HUES6 (cell line): ENCODE data around the gene KIF3A.

Source experiments
- H3K27ac ChIP-seq: 2 replicates; pipeline ENCODE4 v1.7.0; 2013; ENCODE audit warnings: low read depth, mild to moderate bottlenecking, low read length, inconsistent platforms
- H3K27me3 ChIP-seq: 2 replicates; pipeline ENCODE4 v1.6.1; 2013; ENCODE audit warnings: low read length; ENCODE audit not compliant: control insufficient read depth, insufficient read depth
- H3K36me3 ChIP-seq: 2 replicates; pipeline ENCODE4 v1.6.1; 2013; ENCODE audit warnings: low read length; ENCODE audit not compliant: control insufficient read depth, insufficient read depth
- H3K4me1 ChIP-seq: 2 replicates; pipeline ENCODE4 v1.6.1; 2013; ENCODE audit warnings: low read length; ENCODE audit not compliant: control insufficient read depth, insufficient read depth
- H3K4me3 ChIP-seq: 2 replicates; pipeline ENCODE4 v1.5.1; 2013; ENCODE audit warnings: low read depth, low read length
- H3K9ac ChIP-seq: one replicate; pipeline ENCODE4 v1.6.1; 2013; ENCODE audit warnings: mild to moderate bottlenecking, low read length
- H3K9me3 ChIP-seq: 2 replicates; pipeline ENCODE4 v1.6.1; 2013; ENCODE audit warnings: low read depth, low read length; ENCODE audit not compliant: control insufficient read depth, insufficient read depth

KIF3A gene

GRCh38 chr5:132742158-132742557 is 4.8 kb upstream of the KIF3A start:
- Histone ChIP-seq H3K36me3 (no peaks in the 10 kb centered on the region), H3K27me3 (peaks cover 36% of the 10 kb centered on the region)

DNA sequence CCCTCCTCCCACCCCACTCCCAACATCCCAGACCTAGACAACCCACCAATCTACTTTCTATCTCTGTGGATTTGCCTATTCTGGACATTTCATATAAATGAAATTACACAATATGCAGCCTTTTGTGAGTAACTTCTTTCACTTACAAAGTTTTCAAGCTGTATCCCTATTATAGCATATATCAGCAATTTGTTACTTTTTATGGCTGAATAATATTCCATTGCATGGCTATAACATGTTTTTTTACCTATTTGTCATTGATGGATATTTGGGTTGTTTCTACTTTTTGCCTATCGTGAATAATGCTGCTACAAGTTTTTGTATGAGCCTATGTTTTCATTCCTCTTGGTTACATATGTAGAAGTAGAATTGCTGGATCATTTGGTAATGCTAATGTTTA is 1.9 kb upstream of the KIF3A start:
- H3K4me1 ChIP-seq, result peaks cover 6% of the 10 kb centered on the region; the same call in 1 of the 2 replicates
- no peak overlapping the region for H3K27ac ChIP-seq
- no peaks in the 10 kb centered on the region for H3K9me3 ChIP-seq
- H3K27me3 ChIP-seq, result peaks cover 12% of the 10 kb centered on the region
- H3K4me3 ChIP-seq, result no peak overlapping the region
- no peak overlapping the region for H3K9ac ChIP-seq
- no peaks in the 10 kb centered on the region for H3K36me3 ChIP-seq

More at GRCh38 chr5:132742158-132742557, 4.8 kb upstream of the KIF3A start:
- no peaks in the 10 kb centered on the region for H3K4me1 ChIP-seq
- no peak overlapping the region for H3K27ac ChIP-seq
- H3K9me3 ChIP-seq, result no peaks in the 10 kb centered on the region
- no peak overlapping the region for H3K9ac ChIP-seq
- H3K4me3 ChIP-seq, result no peak overlapping the region

- H3K27me3 ChIP-seq, result peaks cover 12% of the 10 kb centered on the region
- H3K4me3 ChIP-seq, result peak overlapping the region; percentile 86
- H3K36me3 ChIP-seq, result peaks cover 4% of the 10 kb centered on the region; the same call in 1 of the 2 replicates
- H3K9ac ChIP-seq, result no peak overlapping the region
- no peaks in the 10 kb centered on the region for H3K9me3 ChIP-seq
- H3K27ac ChIP-seq, result no peak overlapping the region
- H3K4me1 ChIP-seq, result peaks cover 6% of the 10 kb centered on the region; the same call in 1 of the 2 replicates
Measured at GRCh38 chr5:132737982-132738681, 786 bp upstream of the KIF3A start.

DNA sequence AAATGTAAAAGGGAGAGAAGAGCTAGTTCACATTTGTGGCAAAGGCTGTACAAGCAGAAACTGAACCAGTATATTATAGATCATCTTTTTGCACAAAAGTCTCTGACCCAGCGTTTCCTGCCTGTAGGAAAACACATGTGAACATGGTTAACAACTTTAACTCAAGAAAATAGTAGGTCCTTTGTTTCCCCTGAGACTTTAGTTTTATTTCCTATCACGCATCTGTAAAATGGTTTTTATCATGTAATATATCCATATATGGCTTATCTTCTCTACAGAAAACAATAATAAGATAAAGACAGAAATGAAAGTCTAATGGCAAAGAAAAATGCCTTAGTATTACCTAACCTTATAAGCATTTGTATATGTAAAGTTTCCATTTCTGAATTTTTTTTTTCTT is 2.7 kb downstream of the KIF3A start:
- Histone ChIP-seq H3K9me3 (no peaks in the 10 kb centered on the region), H3K36me3 (peaks cover 4% of the 10 kb centered on the region; the same call in 1 of the 2 replicates), H3K4me1 (peaks cover 6% of the 10 kb centered on the region; the same call in 1 of the 2 replicates), H3K9ac (no peak overlapping the region), H3K27me3 (peaks cover 5% of the 10 kb centered on the region; the same call in 1 of the 2 replicates), H3K27ac (no peak overlapping the region), H3K4me3 (no peak overlapping the region)

- Histone ChIP-seq H3K4me3 (no peak overlapping the region), H3K9me3 (no peaks in the 10 kb centered on the region), H3K4me1 (peaks cover 6% of the 10 kb centered on the region; the same call in 1 of the 2 replicates), H3K36me3 (peaks cover 4% of the 10 kb centered on the region; the same call in 1 of the 2 replicates), H3K27me3 (peaks cover 5% of the 10 kb centered on the region; the same call in 1 of the 2 replicates), H3K9ac (no peak overlapping the region), H3K27ac (no peak overlapping the region)
Measured at GRCh38 chr5:132733499-132734148, 3.7 kb downstream of the KIF3A start.

GRCh38 chr5:132729896-132730295 is 7.5 kb downstream of the KIF3A start:
- Histone ChIP-seq H3K4me1 (no peaks in the 10 kb centered on the region), H3K9me3 (no peaks in the 10 kb centered on the region), H3K4me3 (no peak overlapping the region), H3K27me3 (no peaks in the 10 kb centered on the region), H3K27ac (no peak overlapping the region), H3K36me3 (peaks cover 4% of the 10 kb centered on the region; the same call in 1 of the 2 replicates), H3K9ac (no peak overlapping the region)

DNA sequence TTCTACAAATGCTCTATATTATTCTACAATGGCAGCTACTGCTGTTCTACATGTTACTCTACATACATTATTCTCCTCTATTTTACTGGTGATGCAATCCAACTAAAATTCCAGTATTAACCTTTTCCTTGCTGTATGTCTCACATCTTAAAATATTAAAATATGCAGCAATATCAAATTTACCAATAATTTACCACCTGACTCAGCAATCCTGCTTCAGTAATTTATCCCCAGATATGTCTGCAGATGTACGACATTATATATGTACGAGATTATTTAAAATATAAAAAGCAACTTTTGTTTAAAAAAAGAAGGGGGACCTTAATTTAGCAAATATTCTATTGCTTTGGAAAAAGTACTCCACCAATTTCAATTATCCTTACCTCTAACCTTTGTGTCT is 11.6 kb downstream of the KIF3A start:
- no peaks in the 10 kb centered on the region for H3K9me3 ChIP-seq
- H3K36me3 ChIP-seq, result no peaks in the 10 kb centered on the region
- H3K4me3 ChIP-seq, result no peak overlapping the region
- no peaks in the 10 kb centered on the region for H3K4me1 ChIP-seq
- no peak overlapping the region for H3K9ac ChIP-seq
- H3K27ac ChIP-seq, result no peak overlapping the region
- H3K27me3 ChIP-seq, result no peaks in the 10 kb centered on the region

DNA sequence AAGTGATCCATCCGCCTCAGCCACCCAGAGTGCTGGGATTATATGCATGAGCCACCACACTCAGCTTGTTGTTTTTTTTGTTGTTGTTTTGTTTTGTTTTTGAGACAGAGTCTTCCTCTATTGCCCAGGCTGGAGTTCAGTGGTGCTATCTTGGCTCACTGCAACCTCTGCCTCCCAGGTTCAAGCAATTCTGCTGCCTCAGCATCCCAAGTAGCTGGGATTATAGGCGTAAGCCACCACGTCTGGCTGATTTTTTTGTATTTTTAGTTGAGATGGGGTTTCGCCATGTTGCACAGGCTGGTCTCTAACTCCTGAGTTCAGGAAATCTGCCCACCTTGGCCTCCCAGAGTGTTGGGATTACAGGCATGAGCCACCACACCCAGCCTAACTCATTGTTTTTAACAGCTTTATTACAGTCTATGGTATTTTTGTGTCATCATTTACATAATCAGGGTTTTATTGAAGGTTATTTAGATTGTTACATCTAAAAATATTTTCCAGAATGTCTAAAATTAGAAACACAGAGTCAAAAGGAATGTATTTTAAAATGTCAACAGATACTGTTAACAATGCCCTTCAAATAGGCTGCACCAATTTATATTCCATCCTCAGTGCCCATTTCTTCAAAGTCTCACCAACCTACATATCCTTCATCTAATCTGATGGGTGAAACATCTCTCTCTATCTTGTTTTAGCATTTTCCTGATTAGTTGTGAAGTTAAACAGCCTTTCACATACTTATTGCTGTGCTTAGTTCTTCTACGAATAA is 18.6 kb downstream of the KIF3A start:
- H3K4me1 ChIP-seq, result no peaks in the 10 kb centered on the region
- no peak overlapping the region for H3K4me3 ChIP-seq
- H3K9ac ChIP-seq, result no peak overlapping the region
- no peaks in the 10 kb centered on the region for H3K9me3 ChIP-seq
- no peak overlapping the region for H3K27ac ChIP-seq
- no peaks in the 10 kb centered on the region for H3K27me3 ChIP-seq
- peaks cover 3% of the 10 kb centered on the region; the same call in 1 of the 2 replicates for H3K36me3 ChIP-seq

DNA sequence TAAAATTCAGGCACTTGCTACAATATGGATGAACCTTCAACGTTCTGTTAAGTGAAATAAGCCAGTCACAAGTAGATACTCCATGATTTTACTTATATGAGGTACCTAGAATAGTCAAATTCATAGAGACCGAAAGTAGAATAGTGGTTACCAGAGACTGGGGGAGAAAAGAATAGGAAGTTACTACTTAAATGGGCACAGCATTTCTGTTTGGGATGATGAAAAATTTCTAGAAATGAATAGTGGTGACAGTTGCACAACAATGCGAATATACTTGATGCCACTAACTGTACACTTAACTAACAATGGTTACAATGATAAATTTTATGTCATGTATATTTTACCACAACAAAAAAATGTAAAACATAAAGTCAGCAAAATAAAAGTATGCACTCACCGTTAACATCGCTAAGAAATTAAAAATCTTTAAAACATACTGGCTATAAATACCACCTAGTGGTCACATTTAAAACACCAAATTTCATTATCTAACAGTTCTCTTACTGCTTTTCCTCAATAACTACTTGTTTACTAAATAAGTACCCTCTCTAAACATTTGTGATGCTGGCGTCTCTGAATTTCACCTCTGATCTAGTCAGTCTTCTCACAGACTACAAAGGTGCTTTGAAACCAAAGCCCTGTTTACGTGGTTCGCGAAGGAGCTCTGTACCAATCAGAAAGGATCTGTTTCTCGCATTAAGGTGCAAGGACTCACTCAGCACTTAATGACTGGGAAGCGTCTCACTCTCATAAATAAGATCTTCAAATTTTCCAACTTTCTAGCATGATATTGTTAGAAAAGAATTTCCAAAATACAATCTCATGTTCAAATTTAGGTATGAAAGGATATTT is 22.7 kb downstream of the KIF3A start:
- H3K27ac ChIP-seq, result no peak overlapping the region
- H3K36me3 ChIP-seq, result peaks cover 3% of the 10 kb centered on the region; the same call in 1 of the 2 replicates
- H3K9me3 ChIP-seq, result no peaks in the 10 kb centered on the region
- no peaks in the 10 kb centered on the region for H3K4me1 ChIP-seq
- H3K27me3 ChIP-seq, result no peaks in the 10 kb centered on the region
- no peak overlapping the region for H3K4me3 ChIP-seq
- no peak overlapping the region for H3K9ac ChIP-seq

- no peak overlapping the region for H3K4me3 ChIP-seq
- no peak overlapping the region for H3K9ac ChIP-seq
- H3K9me3 ChIP-seq, result no peaks in the 10 kb centered on the region
- H3K27ac ChIP-seq, result no peak overlapping the region
- H3K27me3 ChIP-seq, result no peaks in the 10 kb centered on the region
- no peaks in the 10 kb centered on the region for H3K4me1 ChIP-seq
- no peaks in the 10 kb centered on the region for H3K36me3 ChIP-seq
Measured at GRCh38 chr5:132708645-132709044, 28.7 kb downstream of the KIF3A start.
